Right ventricle myocardium inferior (tissue), 1 donor: ENCODE measurements around the gene SMPDL3B. TPM values are rescaled to one million over a fixed set of nuclear protein-coding genes. Genes with fewer than 3 reads are reported as not detected.

Experiments
- ATAC-seq: fragments of 200-7000 bp; cut with Tn5 transposase; one replicate; pipeline ENCODE4 v1.9.1; 2020; ENCODE audit warnings: mild to moderate bottlenecking, moderate library complexity
- DNase-seq: peaks from one replicate; pipeline ENCODE4 v3.0.0; 2021; ENCODE audit errors: missing footprints
- intact Hi-C: fragments of 100-400 bp; cut with DNase I; formaldehyde crosslinking; loops from one replicate; pipeline ENCODE4 v1.11.0; 2022
- long read RNA-seq: library from polyadenylated mRNA; unstranded; transcript quantifications from one replicate; pipeline ENCODE4 v2.0.0, GENCODE V29; 2021
- total RNA-seq: library from RNA; stranded (reverse); fragmentation: NEBNext Ultra II Directional; extraction: Animal tissue kit (Norgen Biotek cat#: 25700); gene quantifications from one replicate; pipeline ENCODE4 v1.2.1, GENCODE V29; 2021
- donor health status: DM: no; HTN: yes; CAD: no; lungs with severe emphysema.

SMPDL3B gene
- not detected for total RNA-seq
- long read RNA-seq = 0 reads

- DNase-seq (no peak), ATAC-seq (no peak)
- intact Hi-C loops = no loop called here
These were observed at the start of gene SMPDL3B for GRCh38 chr1:27934818-27935549. Gene SMPDL3B, plus strand, starts transcription at chr1:27935000. Its CDS starts 184 bp downstream, at chr1:27935184.

GRCh38 chr1:27885114-27885528 is 49.7 kb upstream of the SMPDL3B start:
- intact Hi-C loops = no loop called here
- DNase-seq = peak; percentile 74

GRCh38 chr1:27885621-27886352 is 49.0 kb upstream of the SMPDL3B start:
- ATAC-seq (peak; percentile 59), DNase-seq (no peak)
- intact Hi-C loops = no loop called here

More at GRCh38 chr1:27885114-27885528, 49.7 kb upstream of the SMPDL3B start:
- ATAC-seq = peak; percentile 47

GRCh38 chr1:27886353-27886679 is 48.5 kb upstream of the SMPDL3B start:
- ATAC-seq (no peak), DNase-seq (no peak)
- intact Hi-C loops = no loop called here

GRCh38 chr1:27886744-27887143 is 48.1 kb upstream of the SMPDL3B start:
- intact Hi-C loops = no loop called here
- no peak for ATAC-seq
- no peak for DNase-seq

- DNase-seq (no peak), ATAC-seq (no peak)
- intact Hi-C loops = no loop called here
These were observed 47.4 kb upstream of the SMPDL3B start for GRCh38 chr1:27887215-27888021.

GRCh38 chr1:27889506-27889905 is 45.3 kb upstream of the SMPDL3B start:
- DNase-seq (no peak), ATAC-seq (no peak)
- intact Hi-C loops = no loop called here

- intact Hi-C loops = no loop called here
- DNase-seq = no peak
- peak; percentile 45 for ATAC-seq
These were observed 43.5 kb upstream of the SMPDL3B start for GRCh38 chr1:27891196-27891889.

- no peak for DNase-seq
- intact Hi-C loops = no loop called here
These were observed 40.3 kb upstream of the SMPDL3B start for GRCh38 chr1:27894521-27894920.

GRCh38 chr1:27906759-27907158 is 28.0 kb upstream of the SMPDL3B start:
- ATAC-seq (no peak), DNase-seq (no peak)
- intact Hi-C loops = no loop called here

More at GRCh38 chr1:27894521-27894920, 40.3 kb upstream of the SMPDL3B start:
- ATAC-seq = no peak

- DNase-seq = no peak
- ATAC-seq = no peak
- intact Hi-C loops = no loop called here
These were observed 22.4 kb upstream of the SMPDL3B start for GRCh38 chr1:27912429-27912828.

- intact Hi-C loops = no loop called here
- DNase-seq (no peak), ATAC-seq (no peak)
These were observed 19.7 kb upstream of the SMPDL3B start for GRCh38 chr1:27915082-27915575.

- no peak for DNase-seq
- intact Hi-C loops = no loop called here
- no peak for ATAC-seq
These were observed 12.5 kb upstream of the SMPDL3B start for GRCh38 chr1:27922272-27922671.

GRCh38 chr1:27928216-27928954 is 6.4 kb upstream of the SMPDL3B start:
- ATAC-seq (no peak), DNase-seq (no peak)

GRCh38 chr1:27931184-27931583 is 3.6 kb upstream of the SMPDL3B start:
- no peak for ATAC-seq
- DNase-seq = no peak
- intact Hi-C loops = no loop called here

More at GRCh38 chr1:27928216-27928954, 6.4 kb upstream of the SMPDL3B start:
- intact Hi-C loops = no loop called here

- no peak for ATAC-seq
- DNase-seq = no peak
- intact Hi-C loops = no loop called here
These were observed 3.0 kb upstream of the SMPDL3B start for GRCh38 chr1:27931759-27932158.

GRCh38 chr1:27935721-27936120 is 921 bp downstream of the SMPDL3B start:
- DNase-seq = no peak
- intact Hi-C loops = no loop called here
- ATAC-seq = no peak

- intact Hi-C loops = no loop called here
These were observed 1.6 kb downstream of the SMPDL3B start for GRCh38 chr1:27936370-27936769.

More at GRCh38 chr1:27936370-27936769, 1.6 kb downstream of the SMPDL3B start:
- DNase-seq (no peak), ATAC-seq (no peak)
